Measurements from ENCODE around the gene ING3.

ING3 gene

GRCh38 chr7:120942861-120943260 lies 7.7 kb upstream of the ING3 start:
- H3K79me1 ChIP-seq (ENCODE audit: low read depth, low read length), result no peaks in the 10 kb centered on the region

GRCh38 chr7:120944826-120945562 lies 5.6 kb upstream of the ING3 start:
- Histone ChIP-seq H3K23ac (ENCODE audit: low read depth, low read length, poor library complexity) (no peak overlapping the region), H3K4me2 (ENCODE audit: insufficient read depth, low read length, poor library complexity, severe bottlenecking) (no peak overlapping the region), H2BK120ac (ENCODE audit: low read depth, low read length) (no peak overlapping the region), H3K27me3 (ENCODE audit: control insufficient read depth in 3 of 3, insufficient read depth in 3 of 3, low read depth in 1 of 3, low read length in 3 of 3) (no peaks in the 10 kb centered on the region), H3K79me1 (ENCODE audit: low read depth, low read length) (no peaks in the 10 kb centered on the region), H4K8ac (ENCODE audit: low read depth, low read length) (no peak overlapping the region), H3K36me3 (replicated peaks in 1 of 2; ENCODE audit: control insufficient read depth in 2 of 2, insufficient read depth in 2 of 2, low read length in 2 of 2) (no peaks in the 10 kb centered on the region), H2BK12ac (ENCODE audit: low read length) (no peak overlapping the region), H3K27ac (replicated peaks; ENCODE audit: low read length) (no peak overlapping the region), H3K14ac (ENCODE audit: low read length) (no peak overlapping the region), H2BK5ac (ENCODE audit: low read length) (no peak overlapping the region), H3K4ac (ENCODE audit: low read length) (no peak overlapping the region), H3K4me3 (ENCODE audit: low read length in 2 of 2) (no peak overlapping the region), H4K91ac (ENCODE audit: low read depth, low read length, poor library complexity) (no peak overlapping the region), H3K4me1 (ENCODE audit: control insufficient read depth in 2 of 2, insufficient read depth in 1 of 2, low read depth in 1 of 2, low read length in 2 of 2) (no peaks in the 10 kb centered on the region), H3K9ac (ENCODE audit: low read depth, low read length, poor library complexity) (no peak overlapping the region), H2AFZ (ENCODE audit: low read length) (no peak overlapping the region), H2BK15ac (ENCODE audit: low read length) (no peak overlapping the region), H3K18ac (ENCODE audit: low read length) (no peak overlapping the region), H2AK5ac (ENCODE audit: low read depth, low read length) (no peak overlapping the region), H3K9me3 (replicated peaks in 1 of 2; ENCODE audit: control insufficient read depth in 2 of 2, insufficient read depth in 1 of 2, low read depth in 1 of 2, low read length in 2 of 2) (no peaks in the 10 kb centered on the region)
- DNase-seq (ENCODE audit: low spot score), result no peak
- no CpG with 5 or more reads among the region's 6 CpGs for WGBS, 2 donors (ENCODE audit: extremely low coverage in 2 of 2, insufficient read length in 2 of 2, insufficient replicate concordance in 1 of 2)

More at GRCh38 chr7:120942861-120943260, 7.7 kb upstream of the ING3 start:
- H4K91ac ChIP-seq (ENCODE audit: low read depth, low read length, poor library complexity), result no peak overlapping the region
- no peak overlapping the region for H3K4me3 ChIP-seq (ENCODE audit: low read length in 2 of 2)
- no peak overlapping the region for H3K4ac ChIP-seq (ENCODE audit: low read length)
- no peak overlapping the region for H2AFZ ChIP-seq (ENCODE audit: low read length)
- no peak overlapping the region for H3K18ac ChIP-seq (ENCODE audit: low read length)
- H3K14ac ChIP-seq (ENCODE audit: low read length), result no peak overlapping the region
- no peak overlapping the region for H3K9ac ChIP-seq (ENCODE audit: low read depth, low read length, poor library complexity)
- no peak overlapping the region for H3K23ac ChIP-seq (ENCODE audit: low read depth, low read length, poor library complexity)
- no peak overlapping the region for H2BK5ac ChIP-seq (ENCODE audit: low read length)
- no peaks in the 10 kb centered on the region for H3K9me3 ChIP-seq (replicated peaks in 1 of 2; ENCODE audit: control insufficient read depth in 2 of 2, insufficient read depth in 1 of 2, low read depth in 1 of 2, low read length in 2 of 2)
- no peak overlapping the region for H3K4me2 ChIP-seq (ENCODE audit: insufficient read depth, low read length, poor library complexity, severe bottlenecking)
- H2BK120ac ChIP-seq (ENCODE audit: low read depth, low read length), result no peak overlapping the region
- DNase-seq (ENCODE audit: low spot score), result no peak
- H2AK5ac ChIP-seq (ENCODE audit: low read depth, low read length), result no peak overlapping the region
- H3K4me1 ChIP-seq (ENCODE audit: control insufficient read depth in 2 of 2, insufficient read depth in 1 of 2, low read depth in 1 of 2, low read length in 2 of 2), result no peaks in the 10 kb centered on the region
- H3K27ac ChIP-seq (replicated peaks; ENCODE audit: low read length), result no peak overlapping the region
- H2BK15ac ChIP-seq (ENCODE audit: low read length), result no peak overlapping the region
- WGBS, 2 donors (ENCODE audit: extremely low coverage in 2 of 2, insufficient read length in 2 of 2, insufficient replicate concordance in 1 of 2), result no CpG with 5 or more reads among the region's 1 CpG
- no peak overlapping the region for H4K8ac ChIP-seq (ENCODE audit: low read depth, low read length)
- no peaks in the 10 kb centered on the region for H3K36me3 ChIP-seq (replicated peaks in 1 of 2; ENCODE audit: control insufficient read depth in 2 of 2, insufficient read depth in 2 of 2, low read length in 2 of 2)
- H3K27me3 ChIP-seq (ENCODE audit: control insufficient read depth in 3 of 3, insufficient read depth in 3 of 3, low read depth in 1 of 3, low read length in 3 of 3), result no peaks in the 10 kb centered on the region
- H2BK12ac ChIP-seq (ENCODE audit: low read length), result no peak overlapping the region

- H3K23ac ChIP-seq (ENCODE audit: low read depth, low read length, poor library complexity), result no peak overlapping the region
- H4K8ac ChIP-seq (ENCODE audit: low read depth, low read length), result no peak overlapping the region
- H3K4me3 ChIP-seq (ENCODE audit: low read length in 2 of 2), result no peak overlapping the region
- no peaks in the 10 kb centered on the region for H3K27me3 ChIP-seq (ENCODE audit: control insufficient read depth in 3 of 3, insufficient read depth in 3 of 3, low read depth in 1 of 3, low read length in 3 of 3)
- H2BK5ac ChIP-seq (ENCODE audit: low read length), result no peak overlapping the region
- no peak overlapping the region for H3K9ac ChIP-seq (ENCODE audit: low read depth, low read length, poor library complexity)
- H4K91ac ChIP-seq (ENCODE audit: low read depth, low read length, poor library complexity), result no peak overlapping the region
- DNase-seq (ENCODE audit: low spot score), result no peak
- no peak overlapping the region for H3K27ac ChIP-seq (replicated peaks; ENCODE audit: low read length)
- H2BK12ac ChIP-seq (ENCODE audit: low read length), result no peak overlapping the region
- H2BK15ac ChIP-seq (ENCODE audit: low read length), result no peak overlapping the region
- H2BK120ac ChIP-seq (ENCODE audit: low read depth, low read length), result no peak overlapping the region
- no peak overlapping the region for H3K4ac ChIP-seq (ENCODE audit: low read length)
- no peaks in the 10 kb centered on the region for H3K9me3 ChIP-seq (replicated peaks in 1 of 2; ENCODE audit: control insufficient read depth in 2 of 2, insufficient read depth in 1 of 2, low read depth in 1 of 2, low read length in 2 of 2)
- H3K79me1 ChIP-seq (ENCODE audit: low read depth, low read length), result peaks cover 3% of the 10 kb centered on the region
- peaks cover 3 to 6% of the 10 kb centered on the region in 2 donors for H3K4me1 ChIP-seq (ENCODE audit: control insufficient read depth in 2 of 2, insufficient read depth in 1 of 2, low read depth in 1 of 2, low read length in 2 of 2)
- H3K18ac ChIP-seq (ENCODE audit: low read length), result no peak overlapping the region
- no peak overlapping the region for H3K4me2 ChIP-seq (ENCODE audit: insufficient read depth, low read length, poor library complexity, severe bottlenecking)
- no peak overlapping the region for H2AK5ac ChIP-seq (ENCODE audit: low read depth, low read length)
- H2AFZ ChIP-seq (ENCODE audit: low read length), result no peak overlapping the region
- H3K36me3 ChIP-seq (replicated peaks in 1 of 2; ENCODE audit: control insufficient read depth in 2 of 2, insufficient read depth in 2 of 2, low read length in 2 of 2), result peaks cover 3 to 13% of the 10 kb centered on the region in 2 donors
- no peak overlapping the region for H3K14ac ChIP-seq (ENCODE audit: low read length)
These were observed 2.6 kb upstream of the ING3 start for GRCh38 chr7:120947980-120948379.

GRCh38 chr7:120949393-120949911 lies 1.1 kb upstream of the ING3 start:
- Histone ChIP-seq H2BK120ac (ENCODE audit: low read depth, low read length) (no peak overlapping the region), H2BK12ac (ENCODE audit: low read length) (no peak overlapping the region), H3K27me3 (ENCODE audit: control insufficient read depth in 3 of 3, insufficient read depth in 3 of 3, low read depth in 1 of 3, low read length in 3 of 3) (no peaks in the 10 kb centered on the region), H3K4me3 (ENCODE audit: low read length in 2 of 2) (peak overlapping the region in 1 of 2 donors; percentile 69), H3K27ac (replicated peaks; ENCODE audit: low read length) (no peak overlapping the region), H3K14ac (ENCODE audit: low read length) (no peak overlapping the region), H3K36me3 (replicated peaks in 1 of 2; ENCODE audit: control insufficient read depth in 2 of 2, insufficient read depth in 2 of 2, low read length in 2 of 2) (peaks cover 3 to 28% of the 10 kb centered on the region in 2 donors), H3K18ac (ENCODE audit: low read length) (no peak overlapping the region), H3K9ac (ENCODE audit: low read depth, low read length, poor library complexity) (no peak overlapping the region), H4K91ac (ENCODE audit: low read depth, low read length, poor library complexity) (no peak overlapping the region), H3K4ac (ENCODE audit: low read length) (no peak overlapping the region), H3K9me3 (replicated peaks in 1 of 2; ENCODE audit: control insufficient read depth in 2 of 2, insufficient read depth in 1 of 2, low read depth in 1 of 2, low read length in 2 of 2) (no peaks in the 10 kb centered on the region), H4K8ac (ENCODE audit: low read depth, low read length) (no peak overlapping the region), H3K4me1 (ENCODE audit: control insufficient read depth in 2 of 2, insufficient read depth in 1 of 2, low read depth in 1 of 2, low read length in 2 of 2) (peaks cover 3 to 6% of the 10 kb centered on the region in 2 donors), H3K79me1 (ENCODE audit: low read depth, low read length) (peaks cover 3% of the 10 kb centered on the region), H2AK5ac (ENCODE audit: low read depth, low read length) (no peak overlapping the region), H3K4me2 (ENCODE audit: insufficient read depth, low read length, poor library complexity, severe bottlenecking) (no peak overlapping the region), H2BK15ac (ENCODE audit: low read length) (no peak overlapping the region), H2AFZ (ENCODE audit: low read length) (peak overlapping the region; percentile 91), H2BK5ac (ENCODE audit: low read length) (no peak overlapping the region), H3K23ac (ENCODE audit: low read depth, low read length, poor library complexity) (no peak overlapping the region)
- no peak for DNase-seq (ENCODE audit: low spot score)
- no CpG with 5 or more reads among the region's 8 CpGs for WGBS, 2 donors (ENCODE audit: extremely low coverage in 2 of 2, insufficient read length in 2 of 2, insufficient replicate concordance in 1 of 2)

Data from neuronal stem cell (in vitro differentiated cells).